ENCODE results near the gene SCO2.

Gene SCO2

DNA sequence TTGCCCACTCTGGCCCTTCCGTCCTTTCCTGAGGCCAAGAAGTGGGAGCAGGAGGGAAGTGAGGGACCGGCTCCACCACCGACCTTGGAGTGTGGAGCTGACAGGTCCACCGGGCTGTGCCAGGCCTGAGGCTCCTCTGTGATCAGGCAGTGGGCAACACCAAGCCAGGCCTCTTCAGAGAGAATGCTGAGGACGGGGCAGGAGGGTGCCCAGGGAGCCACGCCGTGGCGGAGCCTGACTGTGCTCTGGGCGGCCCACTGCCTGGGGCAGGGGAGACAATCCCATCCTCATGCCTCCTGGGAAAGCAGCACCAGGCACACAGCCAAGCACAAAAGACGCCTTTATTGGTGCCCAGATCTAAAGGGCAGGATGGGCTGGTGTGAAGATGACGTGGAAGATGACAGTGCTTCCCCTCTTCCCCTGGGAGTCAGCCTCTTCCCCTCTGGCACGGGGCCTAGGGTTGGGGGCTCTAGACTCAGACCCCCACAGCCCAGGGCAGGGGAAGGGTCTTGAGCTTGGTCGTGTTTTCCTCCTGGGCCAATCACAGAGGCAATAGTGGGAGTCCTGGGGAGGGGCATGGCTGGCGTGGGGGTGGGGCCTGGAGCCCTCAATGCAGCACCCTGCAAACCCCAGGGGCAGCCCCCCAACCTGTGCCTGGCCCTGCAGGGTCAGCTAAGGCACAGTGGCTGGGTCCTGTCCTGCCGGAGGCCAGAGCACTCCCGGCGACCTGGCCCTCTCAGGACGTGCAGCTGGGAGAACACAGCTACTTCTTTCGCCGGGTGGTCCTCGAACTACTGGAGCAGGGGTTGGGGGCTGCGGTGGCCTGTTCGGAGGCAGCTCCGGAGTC lies 22.5 kb downstream of the SCO2 start:
- Histone ChIP-seq H3K9me3 (ENCODE audit: insufficient read depth, low read length, severe bottlenecking) (no peaks in the 10 kb centered on the region), H3K4me2 (ENCODE audit: insufficient read depth, low read length) (no peak overlapping the region), H3K9ac (ENCODE audit: low read depth, low read length) (no peak overlapping the region), H3K27ac (ENCODE audit: low read length) (no peak overlapping the region), H3K4me3 (ENCODE audit: low read depth in 1 of 2, low read length in 2 of 2) (no peak overlapping the region), H2AFZ (ENCODE audit: low read depth, low read length) (no peak overlapping the region), H3K4me1 (ENCODE audit: insufficient read depth, low read length) (peaks cover 27% of the 10 kb centered on the region), H3K36me3 (ENCODE audit: insufficient read depth, low read length) (peaks cover 42% of the 10 kb centered on the region), H4K20me1 (ENCODE audit: insufficient read depth, low read length) (peaks cover 13% of the 10 kb centered on the region), H3K79me2 (ENCODE audit: insufficient read depth, low read length) (peaks cover 30% of the 10 kb centered on the region), H3K27me3 (ENCODE audit: insufficient read depth, low read length, poor library complexity) (no peaks in the 10 kb centered on the region)
- DNase-seq: no peak
- no peak for ATAC-seq (ENCODE audit: insufficient read depth, low read depth)
- TF ChIP-seq EZH2 (IDR thresholded peaks at IDR 0.05; ENCODE audit: borderline replicate concordance, low read depth, low read length, severe bottlenecking): no peak
- TF ChIP-seq CTCF (IDR thresholded peaks at IDR 0.05; ENCODE audit: borderline replicate concordance, extremely low read depth, low read length, poor library complexity, severe bottlenecking): no peak

DNA sequence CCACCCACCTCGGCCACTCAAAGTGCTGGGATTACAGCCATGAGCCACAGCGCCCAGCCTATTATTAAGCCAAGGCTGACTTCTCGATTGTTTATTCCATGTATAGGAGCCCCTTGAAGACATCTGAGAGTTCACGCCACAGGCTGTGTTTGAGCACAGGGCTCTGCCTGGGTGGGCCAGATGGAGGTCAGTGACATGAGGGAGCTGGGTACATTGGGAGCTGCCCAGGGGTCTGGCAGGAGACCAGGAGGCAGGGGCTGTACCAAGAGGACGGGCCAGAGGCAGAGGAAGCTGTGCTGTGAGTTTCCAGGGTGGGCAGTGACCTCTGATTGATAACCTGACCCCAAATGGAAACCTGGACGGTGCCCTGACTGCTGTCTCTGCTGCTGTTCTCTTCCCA lies 23.3 kb downstream of the SCO2 start:
- Histone ChIP-seq H3K79me2 (ENCODE audit: insufficient read depth, low read length) (peaks cover 27% of the 10 kb centered on the region), H3K27ac (ENCODE audit: low read length) (no peak overlapping the region), H3K9me3 (ENCODE audit: insufficient read depth, low read length, severe bottlenecking) (no peaks in the 10 kb centered on the region), H3K4me1 (ENCODE audit: insufficient read depth, low read length) (peaks cover 27% of the 10 kb centered on the region), H3K36me3 (ENCODE audit: insufficient read depth, low read length) (peaks cover 39% of the 10 kb centered on the region), H4K20me1 (ENCODE audit: insufficient read depth, low read length) (peaks cover 13% of the 10 kb centered on the region), H3K9ac (ENCODE audit: low read depth, low read length) (no peak overlapping the region), H2AFZ (ENCODE audit: low read depth, low read length) (no peak overlapping the region), H3K4me2 (ENCODE audit: insufficient read depth, low read length) (no peak overlapping the region), H3K27me3 (ENCODE audit: insufficient read depth, low read length, poor library complexity) (no peaks in the 10 kb centered on the region), H3K4me3 (ENCODE audit: low read depth in 1 of 2, low read length in 2 of 2) (no peak overlapping the region)
- no peak for DNase-seq
- TF ChIP-seq EZH2 (IDR thresholded peaks at IDR 0.05; ENCODE audit: borderline replicate concordance, low read depth, low read length, severe bottlenecking) (no peak), CTCF (IDR thresholded peaks at IDR 0.05; ENCODE audit: borderline replicate concordance, extremely low read depth, low read length, poor library complexity, severe bottlenecking) (no peak)
- ATAC-seq (ENCODE audit: insufficient read depth, low read depth): no peak

GRCh38 chr22:50500452-50500851 lies 24.9 kb downstream of the SCO2 start:
- H3K79me2 ChIP-seq (ENCODE audit: insufficient read depth, low read length): peaks cover 10% of the 10 kb centered on the region

More at GRCh38 chr22:50500452-50500851, 24.9 kb downstream of the SCO2 start:
- Histone ChIP-seq H3K9me3 (ENCODE audit: insufficient read depth, low read length, severe bottlenecking) (no peaks in the 10 kb centered on the region), H3K4me3 (ENCODE audit: low read depth in 1 of 2, low read length in 2 of 2) (no peak overlapping the region), H3K36me3 (ENCODE audit: insufficient read depth, low read length) (peaks cover 30% of the 10 kb centered on the region), H3K27ac (ENCODE audit: low read length) (no peak overlapping the region), H3K9ac (ENCODE audit: low read depth, low read length) (no peak overlapping the region), H2AFZ (ENCODE audit: low read depth, low read length) (no peak overlapping the region), H3K27me3 (ENCODE audit: insufficient read depth, low read length, poor library complexity) (no peaks in the 10 kb centered on the region), H4K20me1 (ENCODE audit: insufficient read depth, low read length) (peaks cover 7% of the 10 kb centered on the region; the same call in 1 of the 2 replicates), H3K4me1 (ENCODE audit: insufficient read depth, low read length) (peaks cover 11% of the 10 kb centered on the region), H3K4me2 (ENCODE audit: insufficient read depth, low read length) (no peak overlapping the region)
- no peak for TF ChIP-seq EZH2 (IDR thresholded peaks at IDR 0.05; ENCODE audit: borderline replicate concordance, low read depth, low read length, severe bottlenecking)
- TF ChIP-seq CTCF (IDR thresholded peaks at IDR 0.05; ENCODE audit: borderline replicate concordance, extremely low read depth, low read length, poor library complexity, severe bottlenecking): no peak
- DNase-seq (no peak), ATAC-seq (ENCODE audit: insufficient read depth, low read depth) (no peak)

All from DND-41 (cell line).